ENCODE measurements around the gene CHAT. TPM values are rescaled to one million over a fixed set of nuclear protein-coding genes. Genes with fewer than 3 reads are reported as not detected.

Gene CHAT
- total and polyA plus RNA-seq, 7 donors: not detected

- intact Hi-C loops (cut with DNase I): no loop called here
- no peaks in the 10 kb centered on the region for H3K36me3 ChIP-seq (ENCODE audit: insufficient read depth in 1 of 2, low read depth in 1 of 2)
- DNase-seq: no peak
- no peak for ATAC-seq
- peaks cover 0 to 12% (median 6%) of the 10 kb centered on the region in 3 donors for H3K27me3 ChIP-seq (ENCODE audit: insufficient read depth in 3 of 3, low read length in 2 of 3)
- WGBS, 3 donors: 52 to 63% (median 59%) methylated on average over 8 of the region's 8 CpGs
- no peaks in the 10 kb centered on the region for H3K9me3 ChIP-seq
- H3K27ac ChIP-seq: no peak overlapping the region
- no peak overlapping the region for H3K4me3 ChIP-seq
- TF ChIP-seq, protein P1, sequence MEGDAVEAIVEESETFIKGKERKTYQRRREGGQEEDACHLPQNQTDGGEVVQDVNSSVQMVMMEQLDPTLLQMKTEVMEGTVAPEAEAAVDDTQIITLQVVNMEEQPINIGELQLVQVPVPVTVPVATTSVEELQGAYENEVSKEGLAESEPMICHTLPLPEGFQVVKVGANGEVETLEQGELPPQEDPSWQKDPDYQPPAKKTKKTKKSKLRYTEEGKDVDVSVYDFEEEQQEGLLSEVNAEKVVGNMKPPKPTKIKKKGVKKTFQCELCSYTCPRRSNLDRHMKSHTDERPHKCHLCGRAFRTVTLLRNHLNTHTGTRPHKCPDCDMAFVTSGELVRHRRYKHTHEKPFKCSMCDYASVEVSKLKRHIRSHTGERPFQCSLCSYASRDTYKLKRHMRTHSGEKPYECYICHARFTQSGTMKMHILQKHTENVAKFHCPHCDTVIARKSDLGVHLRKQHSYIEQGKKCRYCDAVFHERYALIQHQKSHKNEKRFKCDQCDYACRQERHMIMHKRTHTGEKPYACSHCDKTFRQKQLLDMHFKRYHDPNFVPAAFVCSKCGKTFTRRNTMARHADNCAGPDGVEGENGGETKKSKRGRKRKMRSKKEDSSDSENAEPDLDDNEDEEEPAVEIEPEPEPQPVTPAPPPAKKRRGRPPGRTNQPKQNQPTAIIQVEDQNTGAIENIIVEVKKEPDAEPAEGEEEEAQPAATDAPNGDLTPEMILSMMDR (IDR thresholded peaks at IDR 0.05): no peak
- H3K4me1 ChIP-seq: no peaks in the 10 kb centered on the region
Observed at GRCh38 chr10:49649936-49650723, 36.3 kb downstream of the CHAT start.

DNA sequence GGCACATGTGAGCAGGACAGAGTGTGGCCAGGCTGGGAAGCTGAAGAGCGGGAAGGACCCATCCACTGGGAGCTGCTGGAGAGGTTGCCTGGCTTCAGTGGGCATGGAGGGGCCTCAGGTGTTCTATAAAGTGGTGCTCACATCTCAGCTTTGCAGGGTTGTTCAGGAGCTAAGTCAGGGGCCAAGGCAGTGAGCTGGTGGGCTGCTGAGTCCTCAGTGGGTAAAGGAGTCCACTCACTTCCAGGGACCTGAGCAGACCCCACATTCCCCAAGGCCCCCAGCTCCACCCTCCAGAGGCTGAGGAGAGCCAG is 36.8 kb downstream of the CHAT start:
- intact Hi-C loops (cut with DNase I): no loop called here
- H3K36me3 ChIP-seq (ENCODE audit: insufficient read depth in 1 of 2, low read depth in 1 of 2): no peaks in the 10 kb centered on the region
- TF ChIP-seq, protein P1 (IDR thresholded peaks at IDR 0.05): no peak
- H3K9me3 ChIP-seq: no peaks in the 10 kb centered on the region
- no peak for ATAC-seq
- no peak for DNase-seq
- no peaks in the 10 kb centered on the region for H3K4me1 ChIP-seq
- peaks cover 0 to 16% (median 6%) of the 10 kb centered on the region in 3 donors for H3K27me3 ChIP-seq (ENCODE audit: insufficient read depth in 3 of 3, low read length in 2 of 3)
- no peak overlapping the region for H3K4me3 ChIP-seq
- 100% methylated on average over 1 of the region's 1 CpG for WGBS, 3 donors
- H3K27ac ChIP-seq: no peak overlapping the region

GRCh38 chr10:49651039-49651835 is 37.4 kb downstream of the CHAT start:
- DNase-seq (no peak), ATAC-seq (no peak)
- no peaks in the 10 kb centered on the region for H3K9me3 ChIP-seq
- no peak overlapping the region for H3K27ac ChIP-seq
- WGBS, 3 donors: 80 to 85% (median 81%) methylated on average over 15 of the region's 15 CpGs
- no peaks in the 10 kb centered on the region for H3K36me3 ChIP-seq (ENCODE audit: insufficient read depth in 1 of 2, low read depth in 1 of 2)
- peaks cover 0 to 16% (median 6%) of the 10 kb centered on the region in 3 donors for H3K27me3 ChIP-seq (ENCODE audit: insufficient read depth in 3 of 3, low read length in 2 of 3)
- no peak overlapping the region for H3K4me3 ChIP-seq
- no peaks in the 10 kb centered on the region for H3K4me1 ChIP-seq
- TF ChIP-seq, protein P1 (IDR thresholded peaks at IDR 0.05): no peak
- intact Hi-C loops (cut with DNase I): no loop called here

DNA sequence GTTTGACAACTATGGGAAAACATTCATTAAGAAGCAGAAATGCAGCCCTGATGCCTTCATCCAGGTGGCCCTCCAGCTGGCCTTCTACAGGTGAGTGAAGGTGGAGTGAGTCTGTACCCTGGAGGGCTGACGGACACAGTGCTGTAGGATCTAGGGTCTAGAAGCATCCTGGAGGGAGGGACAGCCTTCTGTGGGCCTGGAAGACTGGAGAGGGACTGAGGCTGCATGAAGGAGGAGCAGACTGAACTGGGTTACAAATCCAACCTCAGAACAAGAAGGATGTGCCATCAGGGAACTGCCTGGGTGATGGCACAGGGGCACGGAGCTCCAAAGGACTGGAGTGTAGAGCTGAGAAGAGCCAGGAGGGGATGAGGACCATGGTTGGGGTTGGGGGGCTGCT is 38.1 kb downstream of the CHAT start:
- no peak for ATAC-seq
- H3K36me3 ChIP-seq (ENCODE audit: insufficient read depth in 1 of 2, low read depth in 1 of 2): no peaks in the 10 kb centered on the region

More for the DNA sequence above, 38.1 kb downstream of the CHAT start:
- peaks cover 0 to 16% (median 2%) of the 10 kb centered on the region in 3 donors for H3K27me3 ChIP-seq (ENCODE audit: insufficient read depth in 3 of 3, low read length in 2 of 3)
- H3K4me1 ChIP-seq: no peaks in the 10 kb centered on the region
- DNase-seq: no peak
- no peaks in the 10 kb centered on the region for H3K9me3 ChIP-seq
- no peak overlapping the region for H3K4me3 ChIP-seq
- no peak overlapping the region for H3K27ac ChIP-seq
- intact Hi-C loops (cut with DNase I): no loop called here
- TF ChIP-seq, protein P1 (IDR thresholded peaks at IDR 0.05): no peak
- 60 to 70% (median 70%) methylated on average over 2 of the region's 2 CpGs for WGBS, 3 donors
